WTC11 (cell line): ENCODE data around the gene DPP7. TPM values are rescaled to one million over a fixed set of nuclear protein-coding genes. Genes with fewer than 3 reads are reported as not detected.

Experiments
- ATAC-seq: fragments of 200-7000 bp; cut with Tn5 transposase; 2 replicates; pipeline ENCODE4 v1.10.0; 2021; ENCODE audit warnings: mild to moderate bottlenecking, moderate library complexity
- CTCF ChIA-PET: fragments of 300-600 bp; sonication (Branson Sonifier 250); formaldehyde crosslinking; loops from one replicate; lab custom pipeline; 2021; ENCODE audit warnings: antibody characterized with exemption; lab: Charles Lee
- POLR2A ChIA-PET: fragments of 350-600 bp; sonication (Branson Sonifier 250); formaldehyde crosslinking; loops from one replicate; lab custom pipeline; 2021; ENCODE audit warnings: antibody characterized with exemption; lab: Charles Lee
- DNase-seq: peaks from one replicate; pipeline ENCODE4 v3.0.0; 2021; ENCODE audit warnings: low spot score
- H3K27ac Mint-ChIP-seq: 2 replicates; pipeline ENCODE4 v1.8.0; 2021; ENCODE audit warnings: mixed read lengths
- H3K27me3 Mint-ChIP-seq: 2 replicates; pipeline ENCODE4 v1.8.0; 2021; ENCODE audit warnings: low read depth, mild to moderate bottlenecking, moderate library complexity, mixed read lengths
- H3K36me3 Mint-ChIP-seq: 2 replicates; pipeline ENCODE4 v1.8.0; 2021; ENCODE audit warnings: mixed read lengths
- H3K4me1 Mint-ChIP-seq: 2 replicates; pipeline ENCODE4 v1.8.0; 2022; ENCODE audit warnings: mixed read lengths
- H3K4me3 Mint-ChIP-seq: 2 replicates; pipeline ENCODE4 v1.8.0; 2021; ENCODE audit warnings: mild to moderate bottlenecking, moderate library complexity, mixed read lengths
- H3K9me3 Mint-ChIP-seq: 2 replicates; pipeline ENCODE4 v1.8.0; 2021; ENCODE audit warnings: mixed read lengths
- ATF1 ChIP-seq: sonication (generic); formaldehyde crosslinking; IDR thresholded peaks from 2 replicates; pipeline ENCODE4 v1.8.1; 2023; ENCODE audit warnings: mild to moderate bottlenecking, moderate library complexity, missing genetic modification reagents
- CREB1 ChIP-seq: sonication (generic); formaldehyde crosslinking; IDR thresholded peaks from 2 replicates; pipeline ENCODE4 v1.8.0; 2023; ENCODE audit warnings: mild to moderate bottlenecking, missing genetic modification reagents
- EMX1 ChIP-seq: fragments of 250-450 bp; sonication (Bioruptor Pico); IDR thresholded peaks from 2 replicates; pipeline ENCODE4 v1.8.0; 2021; ENCODE audit warnings: mild to moderate bottlenecking
- FOXJ3 ChIP-seq: sonication (generic); formaldehyde crosslinking; IDR thresholded peaks from 2 replicates; pipeline ENCODE4 v1.9.0; 2021; ENCODE audit warnings: missing genetic modification reagents, mild to moderate bottlenecking, borderline replicate concordance
- FOXP1 ChIP-seq: sonication (generic); formaldehyde crosslinking; IDR thresholded peaks from 2 replicates; pipeline ENCODE4 v1.8.0; 2022; ENCODE audit warnings: missing genetic modification reagents, mild to moderate bottlenecking, moderate library complexity, borderline replicate concordance
- FOXP4 ChIP-seq: sonication (generic); formaldehyde crosslinking; IDR thresholded peaks from 2 replicates; pipeline ENCODE4 v1.8.0; 2022; ENCODE audit warnings: mild to moderate bottlenecking, missing genetic modification reagents
- NFE2L1 ChIP-seq: sonication (generic); formaldehyde crosslinking; IDR thresholded peaks from 2 replicates; pipeline ENCODE4 v1.8.1; 2023; ENCODE audit warnings: missing genetic modification reagents
- TP53 ChIP-seq: sonication (generic); formaldehyde crosslinking; IDR thresholded peaks from 2 replicates; pipeline ENCODE4 v1.8.1; 2023; ENCODE audit warnings: mild to moderate bottlenecking, missing genetic modification reagents
- ZBTB21 ChIP-seq: sonication (generic); formaldehyde crosslinking; IDR thresholded peaks from 2 replicates; pipeline ENCODE4 v1.8.1; 2023; ENCODE audit warnings: mild to moderate bottlenecking, missing genetic modification reagents, borderline replicate concordance
- ZMAT4 ChIP-seq: fragments of 250-450 bp; sonication (Bioruptor Pico); IDR thresholded peaks from 2 replicates; pipeline ENCODE4 v1.9.0; 2021; ENCODE audit warnings: mild to moderate bottlenecking
- ZNF317 ChIP-seq: sonication (generic); formaldehyde crosslinking; IDR thresholded peaks from 2 replicates; pipeline ENCODE4 v1.8.1; 2023; ENCODE audit warnings: low read depth, mild to moderate bottlenecking, moderate library complexity, missing genetic modification reagents, borderline replicate concordance
- ZNF423 ChIP-seq: fragments of 250-450 bp; sonication (Bioruptor Pico); IDR thresholded peaks from 2 replicates; pipeline ENCODE4 v2.1.2; 2022; ENCODE audit warnings: mild to moderate bottlenecking, moderate library complexity
- ZNF671 ChIP-seq: fragments of 250-450 bp; sonication (Bioruptor Pico); IDR thresholded peaks from 2 replicates; pipeline ENCODE4 v1.8.0; 2021; ENCODE audit warnings: mild to moderate bottlenecking
- total RNA-seq: library from RNA; stranded (reverse); gene quantifications from 3 replicates; pipeline ENCODE4 v1.2.3, GENCODE V29; 2021
- TF ChIP-seq, protein P1 (sequence below): sonication (generic); formaldehyde crosslinking; IDR thresholded peaks from 2 replicates; pipeline ENCODE4 v1.8.0; 2022; ENCODE audit warnings: mild to moderate bottlenecking, missing genetic modification reagents
- TF ChIP-seq, protein P2 (sequence below): fragments of 200-600 bp; IDR thresholded peaks from 2 replicates; pipeline ENCODE4 v1.8.0; 2022; ENCODE audit warnings: antibody characterized with exemption

The DPP7 gene
- total RNA-seq, 1 experiment from 2014 or later: 38.9 TPM

GRCh38 chr9:137141976-137142936, 27.7 kb upstream of the DPP7 start:
- no peaks in the 10 kb centered on the region for H3K36me3 Mint-ChIP-seq
- ChIA-PET CTCF (interaction anchor here (0.6 kb wide), 1 partner anchor 81 kb away, joined by 5 read pairs; no protein-coding TSS in a partner anchor), POLR2A (no interaction called here)
- no peak overlapping the region for H3K4me3 Mint-ChIP-seq
- H3K27me3 Mint-ChIP-seq: peaks cover 59% of the 10 kb centered on the region
- no peaks in the 10 kb centered on the region for H3K9me3 Mint-ChIP-seq
- H3K27ac Mint-ChIP-seq: no peak overlapping the region
- ATAC-seq (no peak), DNase-seq (no peak)
- TF ChIP-seq ZNF423 (CRISPR knock-in tag) (no peak), NFE2L1 (CRISPR knock-in tag) (no peak), EMX1 (no peak), FOXP1 (CRISPR knock-in tag) (no peak), ZMAT4 (CRISPR knock-in tag) (no peak), CREB1 (no peak), FOXJ3 (no peak), ZBTB21 (no peak)
- TF ChIP-seq, protein P1, sequence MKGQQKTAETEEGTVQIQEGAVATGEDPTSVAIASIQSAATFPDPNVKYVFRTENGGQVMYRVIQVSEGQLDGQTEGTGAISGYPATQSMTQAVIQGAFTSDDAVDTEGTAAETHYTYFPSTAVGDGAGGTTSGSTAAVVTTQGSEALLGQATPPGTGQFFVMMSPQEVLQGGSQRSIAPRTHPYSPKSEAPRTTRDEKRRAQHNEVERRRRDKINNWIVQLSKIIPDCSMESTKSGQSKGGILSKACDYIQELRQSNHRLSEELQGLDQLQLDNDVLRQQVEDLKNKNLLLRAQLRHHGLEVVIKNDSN: no peak
- H3K4me1 Mint-ChIP-seq: peaks cover 6% of the 10 kb centered on the region; the same call in 1 of the 2 replicates

DNA sequence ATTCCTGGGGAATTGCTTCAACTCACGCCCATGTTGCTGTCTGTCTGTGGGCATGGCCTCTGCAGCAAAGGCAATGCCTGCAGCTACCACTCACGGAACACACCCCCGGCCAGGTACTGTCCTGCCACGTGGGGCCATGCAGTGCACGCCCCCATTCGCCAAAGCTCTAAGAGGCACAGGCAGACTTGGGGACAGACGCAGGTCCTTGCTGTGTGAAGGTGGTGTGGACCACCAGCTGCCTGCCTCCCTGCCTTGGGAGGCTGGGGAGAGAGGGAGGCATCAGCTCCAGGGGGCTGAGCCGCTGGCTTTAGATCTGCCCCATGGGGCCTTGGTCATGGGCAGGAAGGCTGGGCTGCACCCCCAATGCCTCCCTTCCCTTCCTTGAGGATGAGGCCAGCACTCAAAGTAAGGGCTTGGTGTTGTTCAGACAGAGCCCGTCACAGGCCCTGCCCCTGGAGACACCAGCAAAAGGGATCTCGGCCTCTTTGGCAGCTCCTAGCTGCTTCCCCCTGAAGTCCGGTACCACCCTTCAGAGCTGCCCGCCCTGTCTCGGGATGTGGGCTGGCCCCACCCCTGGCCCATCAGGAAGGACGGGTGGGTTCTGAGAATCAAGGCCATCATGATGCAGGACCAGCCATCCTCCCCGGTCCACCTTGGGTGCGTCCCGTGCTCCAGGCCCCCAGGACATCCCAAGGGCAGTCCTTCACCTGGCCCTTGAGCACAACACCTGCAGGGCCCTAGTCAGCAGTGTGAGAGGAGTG, 26.7 kb upstream of the DPP7 start:
- Mint-ChIP-seq H3K27ac (no peak overlapping the region), H3K4me3 (no peak overlapping the region), H3K36me3 (no peaks in the 10 kb centered on the region), H3K27me3 (peaks cover 68% of the 10 kb centered on the region), H3K4me1 (peaks cover 6% of the 10 kb centered on the region; the same call in 1 of the 2 replicates), H3K9me3 (no peaks in the 10 kb centered on the region)
- CTCF ChIA-PET: no interaction called here
- DNase-seq: no peak
- no peak for ATAC-seq
- POLR2A ChIA-PET: no interaction called here
- TF ChIP-seq FOXP4 (CRISPR knock-in tag) (no peak), TP53 (no peak), ZNF671 (CRISPR knock-in tag) (no peak), ZNF317 (CRISPR knock-in tag) (no peak)

- Mint-ChIP-seq H3K27me3 (peaks cover 74% of the 10 kb centered on the region), H3K4me3 (no peak overlapping the region), H3K4me1 (peaks cover 6% of the 10 kb centered on the region; the same call in 1 of the 2 replicates), H3K9me3 (no peaks in the 10 kb centered on the region), H3K36me3 (no peaks in the 10 kb centered on the region), H3K27ac (no peak overlapping the region)
- DNase-seq: no peak
- ATAC-seq: no peak
- TF ChIP-seq, protein P2, sequence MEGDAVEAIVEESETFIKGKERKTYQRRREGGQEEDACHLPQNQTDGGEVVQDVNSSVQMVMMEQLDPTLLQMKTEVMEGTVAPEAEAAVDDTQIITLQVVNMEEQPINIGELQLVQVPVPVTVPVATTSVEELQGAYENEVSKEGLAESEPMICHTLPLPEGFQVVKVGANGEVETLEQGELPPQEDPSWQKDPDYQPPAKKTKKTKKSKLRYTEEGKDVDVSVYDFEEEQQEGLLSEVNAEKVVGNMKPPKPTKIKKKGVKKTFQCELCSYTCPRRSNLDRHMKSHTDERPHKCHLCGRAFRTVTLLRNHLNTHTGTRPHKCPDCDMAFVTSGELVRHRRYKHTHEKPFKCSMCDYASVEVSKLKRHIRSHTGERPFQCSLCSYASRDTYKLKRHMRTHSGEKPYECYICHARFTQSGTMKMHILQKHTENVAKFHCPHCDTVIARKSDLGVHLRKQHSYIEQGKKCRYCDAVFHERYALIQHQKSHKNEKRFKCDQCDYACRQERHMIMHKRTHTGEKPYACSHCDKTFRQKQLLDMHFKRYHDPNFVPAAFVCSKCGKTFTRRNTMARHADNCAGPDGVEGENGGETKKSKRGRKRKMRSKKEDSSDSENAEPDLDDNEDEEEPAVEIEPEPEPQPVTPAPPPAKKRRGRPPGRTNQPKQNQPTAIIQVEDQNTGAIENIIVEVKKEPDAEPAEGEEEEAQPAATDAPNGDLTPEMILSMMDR: no peak
- TF ChIP-seq TP53 (no peak), ATF1 (no peak)
- POLR2A ChIA-PET: no interaction called here
- CTCF ChIA-PET: interaction anchor here (1.1 to 2.6 kb wide), 7 partner anchors 10 to 101 kb away, joined by 5 to 17 read pairs (median 5); partner anchors contain the start of genes RNF208 and TUBB4B
These were observed 25.8 kb upstream of the DPP7 start for GRCh38 chr9:137140151-137141012.
